Testis (tissue), 3 donors: ENCODE measurements around the gene ACTL8. TPM values are rescaled to one million over a fixed set of nuclear protein-coding genes. Genes with fewer than 3 reads are reported as not detected.
A peak's percentile ranks its signal among the peaks of the same experiment; 100 is the strongest.

Experiments used
- DNase-seq: peaks from one replicate; pipeline ENCODE4 v3.0.0-alpha.2; 2019
- H3K27ac ChIP-seq, 2 donors: fragments of 200-600 bp; sonication (generic); one replicate each; pipeline ENCODE4 v1.5.1; 2019
- H3K27me3 ChIP-seq: fragments of 200-600 bp; sonication (generic); one replicate; pipeline ENCODE4 v1.5.1; 2019
- H3K36me3 ChIP-seq: fragments of 200-600 bp; sonication (generic); one replicate; pipeline ENCODE4 v1.5.1; 2017; ENCODE audit warnings: low read depth; ENCODE audit errors: missing control alignments
- H3K4me1 ChIP-seq: fragments of 200-600 bp; sonication (generic); one replicate; pipeline ENCODE4 v1.5.1; 2019
- H3K4me3 ChIP-seq, 2 donors: fragments of 200-600 bp; sonication (generic); one replicate each; pipeline ENCODE4 v1.5.1; 2017 to 2019
- H3K9me3 ChIP-seq: fragments of 200-600 bp; sonication (generic); one replicate; pipeline ENCODE4 v1.5.1; 2017
- CTCF ChIP-seq, 3 experiments: fragments of 450-650 bp in 2 of 3; fragments of 200-600 bp in 1 of 3; sonication (generic) in 1 of 3; IDR thresholded peaks; one replicate each; pipeline ENCODE4 v1.5.1; 2016 to 2019; ENCODE audit warnings: antibody characterized with exemption in 3 of 3, mild to moderate bottlenecking in 2 of 3, moderate library complexity in 1 of 3
- POLR2A ChIP-seq: fragments of 450-650 bp; IDR thresholded peaks from one replicate; pipeline ENCODE4 v1.6.1; 2017; ENCODE audit warnings: antibody characterized with exemption, mild to moderate bottlenecking, moderate library complexity
- WGBS, 2 donors: methylation state at CpG; one replicate each; pipeline ENCODE4 v1.1.5; 2018; 5-methylcytosine and 5-hydroxymethylcytosine counted together
- intact Hi-C: fragments of 100-400 bp; cut with DNase I; formaldehyde crosslinking; loops from one replicate; pipeline ENCODE4 v1.15.1; 2023; ENCODE audit warnings: low total_unique reads
- polyA plus RNA-seq: library from polyadenylated mRNA; stranded (reverse); fragments of 350-450 nt; fragmentation: Illumina TruSeq; extraction: RNeasy Lipid Tissue Mini Kit (QIAGEN cat#74804); gene quantifications from one replicate; pipeline ENCODE4 v1.2.3, GENCODE V29; 2014; ENCODE audit warnings: low read depth, low replicate concordance; ENCODE audit not compliant: insufficient read depth
- total RNA-seq, 2 donors: library from RNA; depleted of rRNA; stranded (reverse); fragments of >200 nt; gene quantifications; one replicate each; pipeline ENCODE4 v1.2.3, GENCODE V29; 2016

Gene ACTL8
- total and polyA plus RNA-seq, 3 donors from 2014 or later, result 10.9 to 12.8 (median 12.6) TPM

- Histone ChIP-seq H3K4me3 (no peak overlapping the region), H3K9me3 (no peaks in the 10 kb centered on the region), H3K4me1 (no peaks in the 10 kb centered on the region), H3K27me3 (no peaks in the 10 kb centered on the region), H3K27ac (no peak overlapping the region), H3K36me3 (no peaks in the 10 kb centered on the region)
- TF ChIP-seq POLR2A (no peak), CTCF (IDR thresholded peaks at IDR 0.05) (no peak)
- intact Hi-C loops, result no loop called here
- WGBS, 2 donors, result 80 to 82% methylated on average over 4 of the region's 4 CpGs
- no peak for DNase-seq
Observed at GRCh38 chr1:17752356-17752755, 2.8 kb upstream of the ACTL8 start.

- no peak overlapping the region for H3K4me3 ChIP-seq
- H3K27me3 ChIP-seq, result no peaks in the 10 kb centered on the region
- H3K4me1 ChIP-seq, result no peaks in the 10 kb centered on the region
- no peaks in the 10 kb centered on the region for H3K9me3 ChIP-seq
- no peak overlapping the region for H3K27ac ChIP-seq
- DNase-seq, result no peak
- no peak for TF ChIP-seq POLR2A
- TF ChIP-seq CTCF (IDR thresholded peaks at IDR 0.05), result no peak
- intact Hi-C loops, result no loop called here
- H3K36me3 ChIP-seq, result no peaks in the 10 kb centered on the region
- WGBS, 2 donors, result 69 to 71% methylated on average over 6 of the region's 6 CpGs
Observed at GRCh38 chr1:17757426-17757825, 2.3 kb downstream of the ACTL8 start.

- intact Hi-C loops, result no loop called here
- Histone ChIP-seq H3K27ac (no peak overlapping the region), H3K36me3 (no peaks in the 10 kb centered on the region), H3K9me3 (no peaks in the 10 kb centered on the region), H3K4me1 (no peaks in the 10 kb centered on the region), H3K27me3 (no peaks in the 10 kb centered on the region), H3K4me3 (no peak overlapping the region)
- TF ChIP-seq POLR2A (no peak), CTCF (IDR thresholded peaks at IDR 0.05) (peak in 2 of 3 experiments; percentile 39 to 51)
- DNase-seq, result peak; percentile 68
- 39 to 60% methylated on average over 6 to 7 of the region's 7 CpGs for WGBS, 2 donors
Observed at GRCh38 chr1:17759114-17759513, 4.0 kb downstream of the ACTL8 start.

- intact Hi-C loops, result no loop called here
Observed at GRCh38 chr1:17762313-17762712, 7.2 kb downstream of the ACTL8 start.

More at GRCh38 chr1:17762313-17762712, 7.2 kb downstream of the ACTL8 start:
- TF ChIP-seq POLR2A (no peak), CTCF (IDR thresholded peaks at IDR 0.05) (no peak)
- Histone ChIP-seq H3K4me3 (no peak overlapping the region), H3K36me3 (no peaks in the 10 kb centered on the region), H3K27ac (no peak overlapping the region), H3K27me3 (no peaks in the 10 kb centered on the region), H3K4me1 (no peaks in the 10 kb centered on the region), H3K9me3 (no peaks in the 10 kb centered on the region)
- no peak for DNase-seq
- 90 to 91% methylated on average over 5 to 11 of the region's 11 CpGs for WGBS, 2 donors
